ENCODE data around the gene JAGN1. TPM values are rescaled to one million over a fixed set of nuclear protein-coding genes. Genes with fewer than 3 reads are reported as not detected.

The JAGN1 gene
- total and polyA plus RNA-seq, 9 of the 15 experiments (the other 6 are each of a cell fraction or from before 2014, with no cell fraction given) = 31.6 to 77.8 (median 40.3) TPM

DNA sequence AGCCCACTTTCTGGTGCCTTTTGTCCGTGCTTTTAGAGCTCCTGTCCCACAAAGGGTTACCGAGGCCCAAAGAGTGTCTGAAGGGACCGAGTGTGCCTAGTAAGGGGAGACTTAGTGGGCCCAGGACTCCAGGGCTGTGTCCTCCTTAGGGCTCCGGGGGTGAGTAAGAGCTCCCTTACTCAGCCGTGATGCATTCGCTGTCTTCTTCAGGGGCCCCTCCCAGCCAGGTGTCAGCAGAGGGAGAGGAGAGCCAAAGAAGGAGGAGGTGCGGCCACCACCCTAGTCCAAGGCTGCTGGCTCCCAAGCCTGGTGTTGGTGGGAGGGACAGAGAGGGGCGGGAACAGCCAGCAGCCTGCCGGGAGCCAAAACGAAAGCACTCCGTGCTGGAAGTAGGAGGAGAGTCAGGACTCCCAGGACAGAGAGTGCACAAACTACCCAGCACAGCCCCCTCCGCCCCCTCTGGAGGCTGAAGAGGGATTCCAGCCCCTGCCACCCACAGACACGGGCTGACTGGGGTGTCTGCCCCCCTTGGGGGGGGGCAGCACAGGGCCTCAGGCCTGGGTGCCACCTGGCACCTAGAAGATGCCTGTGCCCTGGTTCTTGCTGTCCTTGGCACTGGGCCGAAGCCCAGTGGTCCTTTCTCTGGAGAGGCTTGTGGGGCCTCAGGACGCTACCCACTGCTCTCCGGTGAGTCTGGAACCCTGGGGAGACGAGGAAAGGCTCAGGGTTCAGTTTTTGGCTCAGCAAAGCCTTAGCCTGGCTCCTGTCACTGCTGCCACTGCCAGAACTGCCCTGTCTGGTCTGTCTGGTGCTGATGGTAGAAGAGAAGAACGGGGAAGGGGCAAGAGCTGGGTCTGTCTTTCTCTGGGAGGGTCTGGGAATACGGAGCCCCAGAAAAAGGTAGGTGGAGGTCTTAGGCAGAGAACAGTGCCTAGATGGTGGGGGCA lies 26.6 kb downstream of the JAGN1 start, which contains the start of gene IL17RC (continued):
- TF ChIP-seq, protein P1, sequence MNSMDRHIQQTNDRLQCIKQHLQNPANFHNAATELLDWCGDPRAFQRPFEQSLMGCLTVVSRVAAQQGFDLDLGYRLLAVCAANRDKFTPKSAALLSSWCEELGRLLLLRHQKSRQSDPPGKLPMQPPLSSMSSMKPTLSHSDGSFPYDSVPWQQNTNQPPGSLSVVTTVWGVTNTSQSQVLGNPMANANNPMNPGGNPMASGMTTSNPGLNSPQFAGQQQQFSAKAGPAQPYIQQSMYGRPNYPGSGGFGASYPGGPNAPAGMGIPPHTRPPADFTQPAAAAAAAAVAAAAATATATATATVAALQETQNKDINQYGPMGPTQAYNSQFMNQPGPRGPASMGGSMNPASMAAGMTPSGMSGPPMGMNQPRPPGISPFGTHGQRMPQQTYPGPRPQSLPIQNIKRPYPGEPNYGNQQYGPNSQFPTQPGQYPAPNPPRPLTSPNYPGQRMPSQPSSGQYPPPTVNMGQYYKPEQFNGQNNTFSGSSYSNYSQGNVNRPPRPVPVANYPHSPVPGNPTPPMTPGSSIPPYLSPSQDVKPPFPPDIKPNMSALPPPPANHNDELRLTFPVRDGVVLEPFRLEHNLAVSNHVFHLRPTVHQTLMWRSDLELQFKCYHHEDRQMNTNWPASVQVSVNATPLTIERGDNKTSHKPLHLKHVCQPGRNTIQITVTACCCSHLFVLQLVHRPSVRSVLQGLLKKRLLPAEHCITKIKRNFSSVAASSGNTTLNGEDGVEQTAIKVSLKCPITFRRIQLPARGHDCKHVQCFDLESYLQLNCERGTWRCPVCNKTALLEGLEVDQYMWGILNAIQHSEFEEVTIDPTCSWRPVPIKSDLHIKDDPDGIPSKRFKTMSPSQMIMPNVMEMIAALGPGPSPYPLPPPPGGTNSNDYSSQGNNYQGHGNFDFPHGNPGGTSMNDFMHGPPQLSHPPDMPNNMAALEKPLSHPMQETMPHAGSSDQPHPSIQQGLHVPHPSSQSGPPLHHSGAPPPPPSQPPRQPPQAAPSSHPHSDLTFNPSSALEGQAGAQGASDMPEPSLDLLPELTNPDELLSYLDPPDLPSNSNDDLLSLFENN (IDR thresholded peaks at IDR 0.05; ENCODE audit: low read depth in 2 of 2, low read length in 2 of 2) = no peak
- TF ChIP-seq TEAD1 (CRISPR knock-in tag; IDR thresholded peaks at IDR 0.05) (no peak), FOXA1 (IDR thresholded peaks at IDR 0.05; ENCODE audit: borderline replicate concordance) (no peak), MAFG (tag; conservative IDR thresholded peaks at IDR 0.05) (no peak), MCM3 (IDR thresholded peaks at IDR 0.05) (no peak), NFRKB (IDR thresholded peaks at IDR 0.05; ENCODE audit: low read depth) (no peak), FOXK1 (CRISPR knock-in tag; IDR thresholded peaks at IDR 0.05; ENCODE audit: borderline replicate concordance) (no peak), ERF (CRISPR knock-in tag; IDR thresholded peaks at IDR 0.05) (no peak), NFYB (IDR thresholded peaks at IDR 0.05; ENCODE audit: extremely low read depth, insufficient read length) (no peak), SMARCA5 (IDR thresholded peaks at IDR 0.05) (no peak), MBD2 (IDR thresholded peaks at IDR 0.05; ENCODE audit: borderline replicate concordance, low read depth) (peak; percentile 50; the same call in 1 of the 2 replicates), ARID1B (IDR thresholded peaks at IDR 0.05) (no peak), NCOA1 (IDR thresholded peaks at IDR 0.05; ENCODE audit: low read depth) (no peak)
- TF ChIP-seq, protein P2, sequence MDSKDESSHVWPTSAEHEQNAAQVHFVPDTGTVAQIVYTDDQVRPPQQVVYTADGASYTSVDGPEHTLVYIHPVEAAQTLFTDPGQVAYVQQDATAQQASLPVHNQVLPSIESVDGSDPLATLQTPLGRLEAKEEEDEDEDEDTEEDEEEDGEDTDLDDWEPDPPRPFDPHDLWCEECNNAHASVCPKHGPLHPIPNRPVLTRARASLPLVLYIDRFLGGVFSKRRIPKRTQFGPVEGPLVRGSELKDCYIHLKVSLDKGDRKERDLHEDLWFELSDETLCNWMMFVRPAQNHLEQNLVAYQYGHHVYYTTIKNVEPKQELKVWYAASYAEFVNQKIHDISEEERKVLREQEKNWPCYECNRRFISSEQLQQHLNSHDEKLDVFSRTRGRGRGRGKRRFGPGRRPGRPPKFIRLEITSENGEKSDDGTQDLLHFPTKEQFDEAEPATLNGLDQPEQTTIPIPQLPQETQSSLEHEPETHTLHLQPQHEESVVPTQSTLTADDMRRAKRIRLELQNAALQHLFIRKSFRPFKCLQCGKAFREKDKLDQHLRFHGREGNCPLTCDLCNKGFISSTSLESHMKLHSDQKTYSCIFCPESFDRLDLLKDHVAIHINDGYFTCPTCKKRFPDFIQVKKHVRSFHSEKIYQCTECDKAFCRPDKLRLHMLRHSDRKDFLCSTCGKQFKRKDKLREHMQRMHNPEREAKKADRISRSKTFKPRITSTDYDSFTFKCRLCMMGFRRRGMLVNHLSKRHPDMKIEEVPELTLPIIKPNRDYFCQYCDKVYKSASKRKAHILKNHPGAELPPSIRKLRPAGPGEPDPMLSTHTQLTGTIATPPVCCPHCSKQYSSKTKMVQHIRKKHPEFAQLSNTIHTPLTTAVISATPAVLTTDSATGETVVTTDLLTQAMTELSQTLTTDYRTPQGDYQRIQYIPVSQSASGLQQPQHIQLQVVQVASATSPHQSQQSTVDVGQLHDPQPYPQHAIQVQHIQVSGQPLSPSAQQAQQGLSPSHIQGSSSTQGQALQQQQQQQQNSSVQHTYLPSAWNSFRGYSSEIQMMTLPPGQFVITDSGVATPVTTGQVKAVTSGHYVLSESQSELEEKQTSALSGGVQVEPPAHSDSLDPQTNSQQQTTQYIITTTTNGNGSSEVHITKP (IDR thresholded peaks at IDR 0.05; ENCODE audit: partially characterized antibody) = no peak
- TF ChIP-seq, protein P3, sequence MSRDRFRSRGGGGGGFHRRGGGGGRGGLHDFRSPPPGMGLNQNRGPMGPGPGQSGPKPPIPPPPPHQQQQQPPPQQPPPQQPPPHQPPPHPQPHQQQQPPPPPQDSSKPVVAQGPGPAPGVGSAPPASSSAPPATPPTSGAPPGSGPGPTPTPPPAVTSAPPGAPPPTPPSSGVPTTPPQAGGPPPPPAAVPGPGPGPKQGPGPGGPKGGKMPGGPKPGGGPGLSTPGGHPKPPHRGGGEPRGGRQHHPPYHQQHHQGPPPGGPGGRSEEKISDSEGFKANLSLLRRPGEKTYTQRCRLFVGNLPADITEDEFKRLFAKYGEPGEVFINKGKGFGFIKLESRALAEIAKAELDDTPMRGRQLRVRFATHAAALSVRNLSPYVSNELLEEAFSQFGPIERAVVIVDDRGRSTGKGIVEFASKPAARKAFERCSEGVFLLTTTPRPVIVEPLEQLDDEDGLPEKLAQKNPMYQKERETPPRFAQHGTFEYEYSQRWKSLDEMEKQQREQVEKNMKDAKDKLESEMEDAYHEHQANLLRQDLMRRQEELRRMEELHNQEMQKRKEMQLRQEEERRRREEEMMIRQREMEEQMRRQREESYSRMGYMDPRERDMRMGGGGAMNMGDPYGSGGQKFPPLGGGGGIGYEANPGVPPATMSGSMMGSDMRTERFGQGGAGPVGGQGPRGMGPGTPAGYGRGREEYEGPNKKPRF (IDR thresholded peaks at IDR 0.05; ENCODE audit: low read depth, low read length) = no peak

Data from K562 (cell line).